ELF-1 (cell line): Measurements from ENCODE around the gene HOXA11.

ENCODE experiments used
- DNase-seq: peaks from one replicate; pipeline ENCODE4 v3.0.0-alpha.2; 2016; ENCODE audit warnings: low read depth, low spot score

Gene HOXA11

DNA sequence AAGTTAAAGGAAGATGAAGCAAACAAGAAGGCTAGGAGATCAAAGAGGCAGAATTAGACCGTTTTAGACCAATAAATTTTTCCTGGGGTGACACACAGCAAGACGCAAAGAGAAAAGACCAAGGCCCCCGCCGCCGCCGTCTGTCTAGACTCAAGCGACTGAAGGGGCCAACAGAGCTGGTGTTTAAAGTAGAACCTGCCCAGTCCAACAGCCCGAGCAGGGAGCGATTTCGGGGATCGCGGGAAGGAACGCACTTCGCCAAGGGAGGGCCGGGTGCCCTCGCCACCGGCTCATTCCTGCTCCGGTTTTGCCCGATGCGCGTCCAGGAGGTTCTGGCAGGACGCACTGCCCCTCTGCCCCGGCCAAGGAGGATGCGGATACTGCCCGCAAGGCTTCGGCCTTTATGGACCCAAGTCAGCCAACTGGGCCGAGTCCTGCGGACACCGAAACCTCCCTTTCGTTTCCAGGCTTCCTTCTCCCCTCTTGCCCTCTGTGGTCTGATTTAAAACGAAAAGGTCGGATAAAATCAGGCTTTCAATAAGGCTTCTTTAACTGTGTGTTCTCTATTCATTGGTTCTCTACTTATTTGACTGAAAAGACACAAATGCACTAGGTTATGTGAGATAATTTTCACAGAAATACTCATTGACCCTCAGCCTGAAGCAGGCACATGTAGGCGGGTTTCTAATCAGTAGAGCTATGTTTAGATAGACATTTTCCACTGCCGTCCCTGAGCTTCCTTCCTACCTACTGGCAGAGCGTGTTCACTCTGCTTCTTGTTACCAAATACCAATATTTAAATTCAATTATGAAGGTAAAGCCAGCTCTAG, 26.4 kb downstream of the HOXA11 start:
- peak; percentile 36 for DNase-seq

DNA sequence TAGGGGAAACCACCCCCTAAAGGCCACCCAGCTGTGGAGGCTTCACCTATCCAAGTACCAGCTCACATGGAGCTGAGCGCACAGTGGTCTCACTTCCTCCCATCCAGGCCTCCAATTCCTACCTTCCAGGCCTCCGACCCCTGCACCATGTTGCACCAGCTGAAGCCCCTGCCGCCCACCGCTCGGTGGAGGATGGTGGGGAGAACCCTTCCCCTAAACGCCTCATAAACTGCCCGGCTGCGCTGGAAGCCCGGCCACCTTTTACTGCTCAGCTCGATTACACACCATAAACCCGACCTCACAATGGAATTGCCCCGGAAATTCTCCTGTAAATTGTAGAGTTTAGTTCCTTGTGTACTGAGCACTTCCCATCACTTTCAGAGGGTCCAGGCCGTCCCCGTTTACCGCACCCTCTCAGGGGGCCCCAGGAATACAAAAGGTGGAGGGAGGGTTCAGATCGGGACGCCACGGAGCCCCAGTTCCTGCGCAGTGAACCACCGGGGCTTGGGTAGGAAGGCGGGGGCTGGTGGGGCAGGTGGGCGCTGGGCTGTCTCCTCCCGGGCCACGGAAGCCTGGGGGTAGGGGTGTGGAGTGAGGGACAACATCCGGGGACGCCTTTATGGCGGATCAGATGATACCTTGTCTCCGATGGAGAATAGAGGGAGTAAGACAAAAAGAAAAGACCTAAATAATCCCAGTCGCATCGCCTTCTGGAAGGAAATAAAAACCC, 27.2 kb downstream of the HOXA11 start:
- peak; percentile 32 for DNase-seq

DNA sequence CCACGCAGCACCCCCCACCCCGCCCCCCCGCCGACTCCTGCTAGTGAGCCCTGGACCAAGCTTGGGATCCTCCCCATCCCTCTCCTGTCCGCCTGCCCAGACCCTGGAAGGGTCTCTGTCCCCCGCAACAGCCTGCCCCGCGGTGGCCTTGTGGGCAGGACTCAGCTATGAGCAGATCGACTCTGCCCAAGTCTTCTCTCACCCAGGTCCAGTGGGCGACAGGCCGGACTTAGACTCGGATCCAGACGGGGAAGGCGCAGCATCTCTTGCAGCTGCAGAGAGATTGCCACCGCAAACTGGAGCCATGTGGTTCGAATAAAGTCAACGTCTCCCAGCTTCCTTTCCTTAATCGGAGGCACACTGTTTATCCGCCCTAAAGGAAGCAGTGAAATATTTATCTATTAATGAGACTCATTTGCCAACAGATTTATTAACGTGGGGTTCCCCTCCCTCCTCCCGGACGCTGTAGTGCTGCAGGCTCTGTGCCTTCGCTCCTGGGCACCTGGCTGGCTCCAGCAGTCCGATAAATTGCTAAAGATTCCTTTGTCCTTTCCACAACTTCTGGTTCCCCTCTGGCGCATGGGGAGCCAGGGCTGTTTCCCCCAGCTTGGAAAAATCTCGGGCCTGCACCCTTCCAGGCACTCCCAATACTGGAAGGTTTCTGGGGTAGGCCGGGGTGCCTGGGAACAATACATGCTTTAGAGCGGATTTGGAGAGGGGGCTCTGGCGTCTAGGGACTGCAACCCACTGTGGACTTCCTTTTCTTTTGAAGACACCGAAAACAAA, 27.9 kb downstream of the HOXA11 start:
- DNase-seq: peak; percentile 33

GRCh38 chr7:27156508-27156898, 28.5 kb downstream of the HOXA11 start, which contains the start of gene HOXA7:
TSS of gene HOXA7 (minus strand) at chr7:27156675. CDS start at chr7:27156545, 130 bp downstream.
- peak; percentile 85 for DNase-seq

GRCh38 chr7:27155816-27156507, 29.1 kb downstream of the HOXA11 start:
- peak; percentile 70 for DNase-seq

- peak; percentile 63 for DNase-seq
Observed at GRCh38 chr7:27154901-27155815, 29.9 kb downstream of the HOXA11 start.

DNA sequence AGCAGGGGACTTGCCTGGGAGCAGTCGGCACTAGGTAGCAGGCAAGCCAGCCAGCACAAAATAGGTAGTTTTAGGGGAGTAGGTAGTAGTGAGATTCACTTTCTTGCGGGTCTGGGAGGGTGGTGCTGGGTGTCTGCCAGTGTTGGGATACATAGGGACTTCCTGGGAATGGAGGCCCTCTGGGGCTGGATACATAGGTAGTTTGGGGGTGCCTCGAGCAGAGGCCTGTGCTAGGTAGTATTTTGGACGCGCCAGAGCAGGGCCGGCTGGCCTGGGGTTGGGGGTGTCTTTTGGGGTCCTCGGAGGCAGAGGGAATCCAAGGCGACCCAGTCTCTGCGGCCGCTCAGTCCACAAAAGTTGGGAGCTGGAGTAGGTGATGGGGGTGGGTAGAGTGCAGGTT, 30.7 kb downstream of the HOXA11 start:
- peak; percentile 5 for DNase-seq

GRCh38 chr7:27153526-27153925, 31.5 kb downstream of the HOXA11 start:
- peak; percentile 1 for DNase-seq

DNA sequence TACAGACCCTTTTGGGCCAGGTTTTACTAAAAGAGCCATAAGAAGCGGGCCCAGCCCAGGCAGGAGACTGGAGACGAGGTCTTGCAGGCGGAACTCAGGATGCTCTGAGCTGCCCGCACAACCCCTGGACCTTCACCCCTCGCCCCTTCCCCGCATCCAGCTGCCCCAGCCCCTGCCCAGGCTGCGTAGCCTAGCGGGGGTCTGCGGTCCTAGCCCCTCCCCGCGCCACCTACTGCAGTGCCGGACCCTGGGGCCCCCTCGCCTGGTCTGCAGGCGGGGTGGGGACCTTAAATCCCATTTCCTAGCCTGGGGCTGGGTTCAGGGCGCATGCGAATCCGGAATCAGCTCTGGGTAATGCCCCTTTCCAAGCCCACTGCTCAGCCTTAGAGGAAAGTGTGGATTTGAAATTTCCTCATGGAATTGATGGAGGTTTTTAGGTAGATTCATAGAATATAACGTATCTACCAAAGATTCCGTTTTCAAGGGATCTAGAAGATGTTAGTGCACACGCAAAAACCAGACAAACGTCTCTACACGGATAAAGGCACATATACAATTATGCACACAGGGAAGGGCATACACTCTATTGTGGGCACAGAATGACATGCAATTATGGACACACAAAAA, 32.1 kb downstream of the HOXA11 start:
- DNase-seq: no peak

- peak; percentile 63 for DNase-seq
Observed at GRCh38 chr7:27151931-27152815, 32.9 kb downstream of the HOXA11 start, which contains the start of gene HOXA3. TSS of gene HOXA3 (minus strand) at chr7:27152583. CDS start at chr7:27110640, 41,943 bp downstream.

DNA sequence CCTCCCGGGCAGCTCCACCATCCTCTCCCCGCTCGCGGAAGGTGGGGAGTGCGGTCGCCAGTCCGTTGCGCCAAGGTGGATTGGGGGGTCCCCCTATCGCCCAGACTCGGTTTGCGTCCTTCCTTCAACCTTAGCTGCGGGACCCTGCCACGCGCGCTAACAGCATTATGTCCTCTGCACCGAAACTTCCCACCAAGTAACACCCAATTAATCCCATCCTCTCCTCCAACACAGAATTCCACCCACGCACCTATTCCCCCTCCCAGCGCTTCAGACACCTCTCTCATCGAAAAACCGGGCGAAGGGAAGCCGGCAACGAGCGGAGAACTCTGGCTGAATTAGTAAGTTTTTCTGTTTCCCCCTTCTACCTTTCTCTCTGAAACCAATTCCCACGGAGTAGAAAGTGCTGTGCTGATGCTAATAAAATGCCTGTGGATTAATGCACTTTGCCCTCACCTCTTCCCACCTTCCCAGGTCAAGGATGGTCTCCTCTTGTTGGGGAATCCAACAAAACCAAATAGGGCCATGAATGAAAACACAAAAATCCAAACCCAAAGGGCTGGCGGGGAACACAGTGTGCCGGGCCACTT, 33.6 kb downstream of the HOXA11 start:
- DNase-seq: no peak

DNA sequence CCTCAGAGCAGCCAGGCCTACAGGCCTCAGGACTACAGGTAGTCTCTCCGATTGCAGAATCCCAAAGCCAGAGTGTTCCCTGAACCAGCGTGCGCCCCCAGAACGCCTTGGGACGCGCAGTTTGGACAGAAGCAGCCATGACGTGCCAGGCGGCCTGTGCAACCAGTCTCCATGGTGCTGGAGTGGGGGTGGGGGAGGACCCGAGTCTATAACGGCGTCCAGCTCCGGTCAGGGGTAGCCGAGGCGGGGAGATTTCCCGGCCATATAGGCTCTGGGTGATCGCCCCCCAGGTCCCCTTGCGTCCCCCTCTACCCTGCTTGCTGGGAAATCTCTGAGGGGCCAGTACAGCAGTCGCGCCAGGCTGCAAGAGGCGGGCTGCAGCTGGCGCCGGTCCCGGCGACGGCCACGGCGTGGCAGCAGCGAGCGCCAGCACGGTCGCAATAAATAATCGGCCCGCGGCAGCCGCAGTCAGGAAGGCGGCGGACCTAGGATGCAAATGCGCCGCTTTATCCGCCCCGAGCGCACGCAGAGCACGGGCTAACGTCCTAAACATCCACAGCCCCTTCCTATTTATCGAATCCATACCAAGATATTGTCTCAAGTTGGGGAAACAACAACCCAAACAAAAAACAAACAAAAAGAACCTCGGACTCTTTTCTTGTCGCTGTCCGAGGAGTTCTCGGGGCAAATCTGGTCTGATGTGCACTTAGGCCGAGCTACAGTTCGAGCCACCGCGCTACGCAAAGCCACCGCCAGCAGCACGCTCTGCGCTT, 34.3 kb downstream of the HOXA11 start:
- DNase-seq: peak; percentile 92

DNA sequence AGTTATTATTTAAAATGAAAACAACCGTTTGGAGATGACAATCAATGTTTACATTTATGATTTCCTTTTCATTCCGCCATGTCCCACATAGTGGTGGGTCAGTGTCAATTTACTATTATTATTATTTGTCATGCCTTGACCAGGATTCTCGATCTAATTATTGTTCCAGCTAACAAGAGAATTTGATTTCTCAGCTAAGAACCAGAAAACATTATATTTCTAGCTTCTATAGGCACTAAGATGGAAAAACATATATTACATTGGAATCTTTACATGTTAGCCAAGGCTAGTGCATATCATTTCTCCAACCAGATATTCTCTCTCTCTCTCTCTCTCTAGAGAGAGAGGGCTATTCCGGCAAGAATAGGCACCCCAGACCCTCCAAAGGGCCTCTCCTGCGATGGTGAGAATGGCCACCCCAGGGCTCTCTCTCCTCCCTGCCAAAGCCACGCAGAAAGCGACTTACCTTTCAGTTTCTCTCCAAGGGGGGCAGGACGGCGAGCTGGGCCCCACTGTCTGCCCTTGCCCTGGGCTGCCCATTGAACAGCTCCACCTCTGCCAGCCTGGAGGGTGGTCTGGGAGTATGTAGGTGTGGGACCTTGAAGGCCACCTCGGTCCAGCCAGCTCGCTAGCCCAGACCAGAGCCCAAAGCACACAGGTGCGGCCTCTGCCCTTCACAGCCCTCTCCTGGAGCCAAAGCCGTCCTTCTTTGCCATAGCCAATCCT, 35.0 kb downstream of the HOXA11 start:
- no peak for DNase-seq

DNA sequence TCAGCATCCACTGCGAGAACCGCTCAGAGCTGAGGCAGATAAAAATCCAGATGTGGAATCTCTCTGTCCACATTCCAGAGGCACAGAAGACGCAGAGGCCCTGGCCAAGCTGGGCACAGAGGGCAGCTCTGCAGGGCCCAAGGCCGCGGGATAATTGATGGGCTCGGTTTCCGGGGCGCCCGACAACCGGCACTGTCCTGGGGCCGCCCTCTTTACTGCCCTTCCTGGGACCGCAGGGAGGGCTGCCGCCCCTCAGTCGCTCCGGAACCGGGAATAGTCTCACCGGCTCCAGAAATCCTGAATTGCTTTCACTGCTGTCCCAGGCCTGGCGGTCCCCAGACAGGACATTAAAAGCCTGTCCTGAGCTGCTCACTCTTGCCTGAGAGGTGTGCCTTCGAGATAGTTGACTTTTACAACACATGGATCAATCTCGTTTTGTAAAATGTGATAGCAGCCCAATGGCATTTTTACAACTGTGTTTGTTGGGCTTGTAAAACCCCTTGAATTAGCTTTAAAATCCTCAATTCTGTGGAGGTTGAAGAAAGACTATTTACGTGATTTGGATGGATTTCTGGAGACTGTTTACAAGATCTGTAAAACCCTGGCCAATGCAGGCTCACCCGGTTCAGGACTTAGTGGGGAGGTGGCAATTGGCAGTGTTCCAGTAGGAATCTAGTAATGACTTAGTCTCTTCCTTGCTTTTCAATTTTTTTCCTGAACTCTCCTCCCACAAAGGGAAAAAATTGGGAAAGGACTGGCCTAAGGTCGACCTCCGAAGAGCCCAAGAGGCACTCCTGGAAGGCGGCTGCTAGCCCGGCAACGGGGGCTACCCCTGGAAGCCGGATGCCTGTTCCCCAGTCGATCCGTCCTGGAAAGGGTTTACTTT, 36.0 kb downstream of the HOXA11 start:
- peak; percentile 28 for DNase-seq

- DNase-seq: peak; percentile 51
Observed at GRCh38 chr7:27148031-27148755, 36.8 kb downstream of the HOXA11 start.
